ENCODE results near the gene KIF26B.

GRCh38 chr1:245412306-245412705 is 257.5 kb downstream of the KIF26B start:
- TF ChIP-seq CTCF (conservative IDR thresholded peaks at IDR 0.05; ENCODE audit: low read depth, low read length) (no peak), EZH2phosphoT487 (IDR thresholded peaks at IDR 0.05; ENCODE audit: borderline replicate concordance, low read length) (no peak)
